ENCODE results near the gene ACBD6. TPM values are rescaled to one million over a fixed set of nuclear protein-coding genes. Genes with fewer than 3 reads are reported as not detected.

Gene ACBD6
- total and polyA plus RNA-seq, 2 donors (not counting 1 experiment from before 2014, with no cell fraction given): 52.9 to 80.9 TPM

GRCh38 chr1:180255536-180256340, 246.6 kb downstream of the ACBD6 start:
- no peak overlapping the region for H3K27ac ChIP-seq (ENCODE audit: low read length in 2 of 2)
- H3K4me1 Mint-ChIP-seq: no peaks in the 10 kb centered on the region
- ChIA-PET CTCF (no interaction called here), POLR2A (no interaction called here)
- peaks cover 0 to 4% (median 0%) of the 10 kb centered on the region in 3 donors for H3K9me3 ChIP-seq (ENCODE audit: control extremely low read depth in 1 of 3, control insufficient read depth in 2 of 3, insufficient read depth in 1 of 3, low read length in 2 of 3)
- 87% methylated on average over 18 of the region's 18 CpGs for WGBS (ENCODE audit: insufficient coverage)
- no peaks in the 10 kb centered on the region for H3K4me1 ChIP-seq (ENCODE audit: control insufficient read depth in 2 of 2, insufficient read depth in 2 of 2, low read length in 2 of 2)
- TF ChIP-seq CTCF (IDR thresholded peaks at IDR 0.05) (no peak), EZH2 (IDR thresholded peaks at IDR 0.05; ENCODE audit: borderline replicate concordance, insufficient read depth, low read depth, low read length, poor library complexity, severe bottlenecking) (no peak)
- H3K27me3 Mint-ChIP-seq: peaks cover 50% of the 10 kb centered on the region
- no peak overlapping the region for H3K4me3 Mint-ChIP-seq
- H4K20me1 ChIP-seq (ENCODE audit: control insufficient read depth, insufficient read depth, low read length, poor library complexity, severe bottlenecking): no peaks in the 10 kb centered on the region
- H3K27me3 ChIP-seq (replicated peaks in 1 of 4; ENCODE audit: control extremely low read depth in 1 of 4, control insufficient read depth in 3 of 4, insufficient read depth in 4 of 4, low read length in 3 of 4): peaks cover 0 to 34% (median 0%) of the 10 kb centered on the region in 4 experiments
- intact Hi-C loops (cut with micrococcal nuclease): no loop called here
- ATAC-seq (ENCODE audit: low read depth) (no peak), DNase-seq (no peak)
- no peaks in the 10 kb centered on the region for H3K9me3 Mint-ChIP-seq (ENCODE audit: insufficient read depth)
- H3K9ac ChIP-seq (ENCODE audit: low read length): no peak overlapping the region
- no peak overlapping the region for H3K4me3 ChIP-seq (ENCODE audit: control extremely low read depth in 1 of 5, extremely low read depth in 1 of 5, insufficient read depth in 1 of 5, low read depth in 2 of 5, low read length in 4 of 5)
- no peak overlapping the region for H2AFZ ChIP-seq (ENCODE audit: insufficient read depth, low read depth, low read length, poor library complexity, severe bottlenecking)
- H3K4me2 ChIP-seq (replicated peaks; ENCODE audit: low read depth, low read length, poor library complexity, severe bottlenecking): no peak overlapping the region
- H3K36me3 ChIP-seq (replicated peaks in 1 of 2; ENCODE audit: control extremely low read depth in 1 of 2, control insufficient read depth in 1 of 2, extremely low read depth in 1 of 2, insufficient read depth in 2 of 2, low read length in 1 of 2): no peaks in the 10 kb centered on the region
- no peaks in the 10 kb centered on the region for H3K79me2 ChIP-seq (ENCODE audit: control insufficient read depth, insufficient read depth, low read length)
- no peak overlapping the region for H3K27ac Mint-ChIP-seq

- no peak for TF ChIP-seq CTCF (IDR thresholded peaks at IDR 0.05)
- TF ChIP-seq EZH2 (IDR thresholded peaks at IDR 0.05; ENCODE audit: borderline replicate concordance, insufficient read depth, low read depth, low read length, poor library complexity, severe bottlenecking): no peak
- no peak overlapping the region for H3K4me3 ChIP-seq (ENCODE audit: control extremely low read depth in 1 of 5, extremely low read depth in 1 of 5, insufficient read depth in 1 of 5, low read depth in 2 of 5, low read length in 4 of 5)
- DNase-seq (no peak), ATAC-seq (ENCODE audit: low read depth) (no peak)
- no peaks in the 10 kb centered on the region for H3K36me3 ChIP-seq (replicated peaks in 1 of 2; ENCODE audit: control extremely low read depth in 1 of 2, control insufficient read depth in 1 of 2, extremely low read depth in 1 of 2, insufficient read depth in 2 of 2, low read length in 1 of 2)
- Mint-ChIP-seq H3K4me1 (no peaks in the 10 kb centered on the region), H3K4me3 (no peak overlapping the region), H3K9me3 (ENCODE audit: insufficient read depth) (no peaks in the 10 kb centered on the region), H3K27me3 (peaks cover 54% of the 10 kb centered on the region), H3K27ac (no peak overlapping the region)
- H3K4me1 ChIP-seq (ENCODE audit: control insufficient read depth in 2 of 2, insufficient read depth in 2 of 2, low read length in 2 of 2): no peaks in the 10 kb centered on the region
- ChIA-PET POLR2A (no interaction called here), CTCF (no interaction called here)
- no peak overlapping the region for H3K27ac ChIP-seq (ENCODE audit: low read length in 2 of 2)
- no peaks in the 10 kb centered on the region for H4K20me1 ChIP-seq (ENCODE audit: control insufficient read depth, insufficient read depth, low read length, poor library complexity, severe bottlenecking)
- no peaks in the 10 kb centered on the region for H3K79me2 ChIP-seq (ENCODE audit: control insufficient read depth, insufficient read depth, low read length)
- no peak overlapping the region for H2AFZ ChIP-seq (ENCODE audit: insufficient read depth, low read depth, low read length, poor library complexity, severe bottlenecking)
- no peak overlapping the region for H3K4me2 ChIP-seq (replicated peaks; ENCODE audit: low read depth, low read length, poor library complexity, severe bottlenecking)
- no peak overlapping the region for H3K9ac ChIP-seq (ENCODE audit: low read length)
- H3K27me3 ChIP-seq (replicated peaks in 1 of 4; ENCODE audit: control extremely low read depth in 1 of 4, control insufficient read depth in 3 of 4, insufficient read depth in 4 of 4, low read length in 3 of 4): peaks cover 0 to 34% (median 0%) of the 10 kb centered on the region in 4 experiments
- WGBS (ENCODE audit: insufficient coverage): 93% methylated on average over 11 of the region's 11 CpGs
- intact Hi-C loops (cut with micrococcal nuclease): no loop called here
- H3K9me3 ChIP-seq (ENCODE audit: control extremely low read depth in 1 of 3, control insufficient read depth in 2 of 3, insufficient read depth in 1 of 3, low read length in 2 of 3): peaks cover 0 to 4% (median 0%) of the 10 kb centered on the region in 3 donors
Observed at GRCh38 chr1:180254854-180255253, 247.5 kb downstream of the ACBD6 start.

Measured in B cell (primary cell).